Measurements from ENCODE around the gene JMY.

- no peak for TF ChIP-seq CTCF (IDR thresholded peaks at IDR 0.05; ENCODE audit: insufficient read depth, low read depth, low read length)
- TF ChIP-seq EZH2 (IDR thresholded peaks at IDR 0.05; ENCODE audit: insufficient read depth, low read length): no peak
These were observed 6.4 kb upstream of the JMY start for GRCh38 chr5:79229357-79230174.

Measured in astrocyte (in vitro differentiated cells and primary cell).